Activated T-cell treated with anti-CD3 and anti-CD28 coated beads for 4 hours (primary cell): ENCODE measurements around the gene DUSP15.

Experiments used
- DNase-seq: peaks from one replicate; pipeline ENCODE4 v3.0.0-alpha.2; 2020

The DUSP15 gene

DNA sequence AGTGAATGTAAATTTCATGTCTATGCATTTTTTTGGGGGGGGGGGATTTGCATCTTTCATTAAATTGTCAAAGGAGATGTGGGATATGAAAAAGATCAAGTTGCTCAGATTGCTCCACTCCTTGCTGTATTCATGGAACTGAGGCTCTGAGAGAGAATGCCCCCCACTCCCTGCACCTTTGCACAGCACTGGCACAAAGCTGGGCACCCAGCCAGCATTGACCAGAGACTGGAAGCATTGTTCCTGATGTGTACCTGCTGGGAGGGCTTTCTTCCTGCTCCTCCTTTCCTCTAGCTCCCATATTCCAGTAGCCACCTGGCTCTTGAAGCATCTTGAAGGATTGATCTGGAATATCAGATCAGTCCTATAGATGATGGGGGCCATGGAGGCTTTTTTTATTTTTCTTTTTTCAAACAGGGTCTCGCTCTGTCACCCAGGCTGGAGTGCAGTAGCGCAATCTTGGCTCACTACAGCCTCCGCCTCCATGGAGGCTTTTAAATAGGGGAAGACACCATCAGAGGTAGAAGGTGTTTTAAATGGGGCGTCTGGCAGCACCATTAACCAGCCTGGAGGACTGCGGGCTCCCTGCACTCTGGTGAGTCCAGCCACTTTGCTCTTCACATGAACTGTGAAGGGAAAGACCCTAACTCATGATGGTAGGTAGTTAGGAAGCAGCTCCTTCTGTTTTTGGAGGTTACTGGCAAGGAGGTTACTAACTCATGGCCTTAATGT lies 10.9 kb downstream of the DUSP15 start:
- DNase-seq = no peak

DNA sequence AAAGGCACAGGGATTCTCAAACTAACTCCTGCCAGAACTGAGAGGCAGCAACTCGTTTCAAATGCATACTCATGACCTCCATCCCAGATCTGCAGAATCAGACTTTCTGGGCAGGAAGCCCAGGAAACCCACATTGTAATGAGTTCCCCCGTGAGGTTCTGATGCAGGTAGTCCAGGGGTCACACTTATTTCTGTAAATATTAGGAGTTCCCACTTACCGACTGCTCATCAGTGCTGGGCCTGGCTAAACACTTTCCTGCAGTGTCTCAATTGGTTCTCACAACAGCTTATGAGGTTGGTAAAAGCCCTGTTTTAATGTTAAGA lies 11.6 kb downstream of the DUSP15 start:
- DNase-seq = no peak

DNA sequence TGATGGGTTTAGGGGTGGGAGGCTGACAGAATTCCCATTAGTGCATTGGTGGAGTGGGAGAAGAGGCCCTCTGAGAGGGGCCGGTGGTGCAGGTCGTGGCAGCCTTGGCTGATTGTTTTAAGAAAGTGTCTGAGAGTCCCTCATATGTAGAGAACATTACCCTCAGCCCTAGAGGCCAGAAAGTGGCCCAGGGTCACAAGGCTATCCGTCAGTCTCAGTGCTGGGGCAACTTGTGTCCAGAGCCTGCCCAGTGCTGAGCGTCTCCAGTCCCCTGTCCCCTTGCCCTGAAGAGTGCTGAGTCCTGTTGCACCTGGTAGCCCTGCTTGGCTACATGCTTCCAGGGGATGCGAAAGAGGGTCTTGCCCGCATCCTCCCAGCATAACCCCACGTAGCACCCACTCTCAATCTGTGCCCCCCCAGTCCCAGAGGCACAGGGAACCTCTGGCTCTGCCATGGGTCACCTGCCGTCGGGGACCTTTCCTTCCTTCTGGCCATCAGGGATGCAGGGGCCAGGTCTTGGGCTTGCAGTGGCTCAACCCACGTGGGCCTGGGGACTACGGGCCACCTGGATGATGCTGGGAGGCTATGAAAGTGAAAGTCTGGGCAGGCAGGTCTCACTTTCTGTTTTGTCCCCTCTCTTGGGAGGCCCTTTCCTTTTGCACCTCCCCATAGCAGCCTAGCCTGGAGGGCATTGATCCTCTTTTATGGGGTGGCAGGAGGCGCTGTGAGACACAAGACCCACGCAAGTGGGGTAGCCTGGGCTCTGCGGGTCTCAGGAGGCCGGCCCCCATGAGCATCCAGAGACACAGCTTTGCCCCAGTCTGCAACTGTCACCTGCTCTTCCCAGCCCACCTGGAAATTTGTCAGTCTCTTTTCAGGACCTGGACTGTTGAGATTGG lies 12.2 kb downstream of the DUSP15 start:
- no peak for DNase-seq

GRCh38 chr20:31856516-31856915 lies 13.8 kb downstream of the DUSP15 start:
- no peak for DNase-seq

DNA sequence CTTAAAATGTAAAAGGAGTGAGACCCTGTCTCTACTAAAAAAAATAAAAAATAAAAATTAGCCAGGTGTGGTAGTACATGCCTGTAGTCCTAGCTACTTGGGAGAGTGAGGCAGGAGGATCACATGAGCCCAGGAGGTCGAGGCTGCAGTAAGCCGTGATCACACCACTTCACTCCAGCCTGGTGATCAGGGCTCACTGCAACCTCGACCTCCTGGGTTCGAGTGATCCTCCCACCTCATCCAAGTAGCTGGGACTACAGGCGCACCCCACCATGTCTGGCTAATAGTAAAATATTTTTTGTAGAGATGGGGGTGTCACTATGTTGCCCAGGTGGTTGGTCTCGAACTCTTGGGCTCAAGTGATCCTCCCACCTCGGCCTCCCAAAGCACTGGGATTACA lies 16.8 kb downstream of the DUSP15 start:
- no peak for DNase-seq

DNA sequence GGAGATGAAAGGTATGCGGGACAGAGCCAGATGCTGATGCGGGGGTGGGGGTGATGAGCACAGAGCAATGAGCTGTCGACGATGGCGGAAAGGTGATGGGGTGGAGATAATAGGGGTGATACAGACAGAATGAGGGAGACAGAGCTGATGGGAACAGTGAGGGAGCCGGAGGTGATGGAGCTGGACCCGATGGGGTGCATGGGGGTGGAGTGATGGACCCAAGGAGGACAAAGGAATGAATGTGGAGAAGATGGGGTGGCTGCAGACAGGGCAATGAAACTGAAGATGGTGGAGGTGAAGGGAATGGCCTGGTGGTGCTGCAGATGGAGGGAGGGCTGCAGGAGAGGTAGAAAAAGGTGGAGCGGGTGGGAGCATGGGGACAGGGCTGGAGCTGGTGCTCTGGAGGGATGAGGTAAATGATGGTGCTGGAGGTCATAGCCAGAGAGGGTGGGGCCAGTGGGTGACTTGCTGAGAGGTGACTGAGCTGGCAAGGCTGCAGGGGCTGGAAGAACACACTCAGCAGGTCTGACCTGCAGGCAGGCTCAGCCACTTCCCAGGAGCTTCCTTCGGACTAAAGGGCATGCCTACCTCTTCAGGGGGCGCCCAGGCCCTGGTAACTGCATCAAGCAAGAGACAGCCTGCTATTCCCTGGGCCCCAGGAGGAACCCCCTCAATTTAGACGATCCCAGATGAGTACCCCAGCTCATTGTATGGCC lies 18.9 kb downstream of the DUSP15 start:
- no peak for DNase-seq

GRCh38 chr20:31849306-31849930 lies 20.9 kb downstream of the DUSP15 start:
- no peak for DNase-seq

DNA sequence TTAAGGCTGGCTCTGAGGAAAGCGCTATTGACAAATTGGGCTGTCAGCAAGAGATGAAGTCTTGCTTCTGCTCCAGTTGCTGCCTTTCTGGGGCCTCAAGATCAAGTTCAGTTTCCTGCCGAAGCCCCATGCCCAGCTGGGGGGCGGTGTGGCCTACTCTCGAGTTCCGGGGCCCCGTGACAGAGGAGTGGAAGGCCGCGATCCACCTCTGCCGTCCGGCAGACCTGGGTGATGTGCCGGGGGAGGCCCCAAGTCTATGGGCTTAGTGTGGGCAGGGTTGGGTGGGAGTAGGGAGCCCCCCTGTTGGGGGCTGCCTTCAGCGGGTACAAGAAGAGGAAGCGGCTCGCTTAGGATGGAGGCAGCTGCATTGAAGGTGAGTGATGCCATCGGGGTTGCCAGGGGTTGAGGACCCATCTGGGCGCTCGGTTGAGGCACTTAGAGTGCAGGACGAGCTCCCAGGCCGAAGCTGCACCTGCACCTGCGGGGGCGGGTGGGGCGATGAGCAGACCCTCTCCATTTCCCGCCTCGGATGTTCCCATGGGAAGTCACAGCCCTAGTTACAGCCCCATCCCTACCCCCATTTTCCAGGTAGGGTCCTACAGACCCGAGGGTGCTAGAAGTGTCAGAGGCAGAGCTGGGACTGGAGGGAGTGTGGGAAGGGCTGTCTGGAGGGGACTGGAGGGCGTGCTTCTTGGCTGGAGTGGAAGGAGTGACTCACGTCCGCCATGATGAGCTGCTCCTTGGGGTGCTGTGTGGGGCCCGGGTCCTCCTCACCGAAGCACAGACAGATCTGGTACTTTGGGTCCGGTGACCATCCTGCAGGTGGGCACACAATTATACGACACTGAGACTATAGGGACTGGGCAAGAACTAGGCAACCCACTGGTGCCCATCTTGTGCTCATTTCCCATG lies 22.0 kb downstream of the DUSP15 start:
- DNase-seq = no peak

DNA sequence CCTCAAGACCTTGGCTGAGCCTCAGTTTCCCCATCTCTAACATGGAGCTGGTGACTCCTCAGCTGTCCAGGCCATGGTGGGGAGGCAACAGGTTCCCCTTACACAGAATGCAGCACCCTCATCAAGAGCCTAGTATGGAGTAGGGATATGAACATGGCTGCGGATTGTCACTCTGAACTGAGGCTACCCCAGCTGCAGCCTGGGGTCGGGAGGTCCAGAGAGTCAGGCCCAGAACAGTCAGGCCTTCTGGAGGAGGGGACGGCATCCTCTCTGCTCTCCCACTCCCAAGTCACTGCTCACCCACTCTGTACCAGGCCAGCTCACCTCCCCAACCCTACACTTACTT lies 23.6 kb downstream of the DUSP15 start:
- no peak for DNase-seq

GRCh38 chr20:31845300-31845863 lies 24.9 kb downstream of the DUSP15 start, which contains the start of gene FOXS1:
TSS of gene FOXS1 (minus strand) at chr20:31845604. CDS start at chr20:31845542, 62 bp downstream.
- DNase-seq = no peak

DNA sequence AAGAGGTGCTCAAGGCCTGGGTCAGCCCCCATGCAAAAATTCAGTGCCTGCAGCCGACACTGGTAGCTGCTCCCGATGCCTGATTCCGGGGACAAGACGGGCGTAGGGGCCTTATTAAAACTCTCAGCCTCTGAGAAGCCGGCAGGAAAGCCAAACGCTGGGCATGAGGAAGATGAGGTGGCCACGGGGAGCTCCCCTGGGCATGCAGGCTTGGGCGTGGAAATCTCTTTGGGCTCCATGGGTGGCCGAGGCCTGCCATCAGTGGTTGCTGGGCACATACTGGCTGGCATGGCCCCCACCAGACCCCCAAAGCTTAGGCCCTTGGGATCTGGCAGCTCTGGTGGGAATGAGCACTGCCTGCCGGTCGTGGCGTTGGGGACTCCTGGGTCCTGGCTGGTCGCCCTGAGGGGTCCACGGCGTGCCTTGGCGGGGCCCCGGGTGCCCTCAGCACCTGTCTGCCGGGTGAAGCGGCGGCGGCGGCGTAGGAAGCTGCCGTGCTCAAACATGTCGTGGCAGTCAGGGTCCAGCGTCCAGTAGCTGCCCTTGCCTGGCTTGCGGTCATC lies 25.5 kb downstream of the DUSP15 start:
- DNase-seq = no peak

DNA sequence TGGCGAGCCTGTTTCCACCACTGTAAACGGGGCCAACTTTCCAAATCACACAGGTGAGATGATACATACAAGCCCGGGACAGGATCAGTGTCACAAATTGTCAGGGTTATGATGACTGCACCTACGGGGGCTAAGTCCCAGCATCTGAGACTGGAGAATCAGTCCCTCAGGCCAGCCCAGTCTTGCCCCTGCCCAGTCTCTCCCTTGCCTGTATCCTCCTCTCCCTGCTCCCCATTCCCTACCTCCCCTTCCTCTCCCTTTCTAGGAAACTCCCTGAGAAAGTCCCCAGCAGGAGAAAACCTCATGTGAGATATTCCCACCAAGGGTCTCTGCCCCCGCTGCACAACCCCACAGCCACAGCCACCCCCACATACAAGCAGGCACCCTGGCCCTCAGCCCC lies 26.4 kb downstream of the DUSP15 start:
- DNase-seq = no peak

- no peak for DNase-seq
These were observed 27.0 kb downstream of the DUSP15 start for GRCh38 chr20:31843288-31843687.

- DNase-seq = no peak
These were observed 27.7 kb downstream of the DUSP15 start for GRCh38 chr20:31842471-31843157.

GRCh38 chr20:31841928-31842327 lies 28.4 kb downstream of the DUSP15 start:
- no peak for DNase-seq

DNA sequence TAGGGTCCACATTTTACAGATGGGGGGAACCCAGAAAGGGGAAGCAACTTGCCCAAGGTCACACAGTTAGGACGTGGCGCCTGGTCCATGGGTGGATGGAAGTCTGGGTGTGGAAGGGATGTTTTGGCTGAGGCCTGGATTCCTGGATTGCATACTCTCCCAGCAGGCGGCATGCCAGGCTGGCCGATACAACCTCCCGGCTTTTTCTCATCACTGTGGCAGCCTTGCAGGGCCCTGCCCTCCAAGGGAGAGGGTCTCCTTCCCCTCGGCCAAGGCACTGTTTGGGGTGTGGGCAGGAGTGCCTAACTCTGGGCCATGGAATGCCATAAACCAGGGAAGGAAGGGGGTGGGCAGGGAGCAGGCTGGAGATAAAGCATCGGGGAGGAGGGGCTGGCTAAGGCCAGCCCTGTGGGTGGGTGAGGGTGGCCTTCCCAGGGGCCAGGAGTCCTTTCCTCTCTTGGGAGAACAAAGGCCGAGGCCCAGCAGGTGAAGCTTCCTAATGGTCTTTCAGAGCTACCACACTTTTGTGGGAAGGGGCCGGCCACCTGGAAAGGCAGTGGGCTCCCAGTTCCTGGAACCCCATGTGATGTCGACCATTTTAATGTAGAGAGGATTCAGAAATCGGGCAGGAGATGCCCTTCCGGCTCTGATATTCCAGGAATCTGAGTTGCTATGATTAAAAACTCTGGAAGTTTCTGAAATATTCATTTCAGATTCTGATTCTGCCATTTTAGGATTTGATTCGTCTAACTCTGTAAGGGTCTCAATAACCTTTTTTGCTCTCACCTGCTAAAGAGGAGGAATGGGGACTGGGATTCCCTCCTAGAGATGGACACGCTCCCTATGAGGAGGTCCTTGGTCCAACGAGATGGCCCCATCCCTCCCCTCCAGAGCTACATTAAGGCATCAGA lies 29.2 kb downstream of the DUSP15 start:
- no peak for DNase-seq

GRCh38 chr20:31839782-31840487 lies 30.4 kb downstream of the DUSP15 start:
- no peak for DNase-seq

GRCh38 chr20:31838646-31839292 lies 31.6 kb downstream of the DUSP15 start:
- no peak for DNase-seq
